ENCODE results near the gene SLC12A2. TPM values are rescaled to one million over a fixed set of nuclear protein-coding genes. Genes with fewer than 3 reads are reported as not detected.

The SLC12A2 gene
- total RNA-seq, 2 experiments from 2014 or later = 20.6 to 36.5 TPM

DNA sequence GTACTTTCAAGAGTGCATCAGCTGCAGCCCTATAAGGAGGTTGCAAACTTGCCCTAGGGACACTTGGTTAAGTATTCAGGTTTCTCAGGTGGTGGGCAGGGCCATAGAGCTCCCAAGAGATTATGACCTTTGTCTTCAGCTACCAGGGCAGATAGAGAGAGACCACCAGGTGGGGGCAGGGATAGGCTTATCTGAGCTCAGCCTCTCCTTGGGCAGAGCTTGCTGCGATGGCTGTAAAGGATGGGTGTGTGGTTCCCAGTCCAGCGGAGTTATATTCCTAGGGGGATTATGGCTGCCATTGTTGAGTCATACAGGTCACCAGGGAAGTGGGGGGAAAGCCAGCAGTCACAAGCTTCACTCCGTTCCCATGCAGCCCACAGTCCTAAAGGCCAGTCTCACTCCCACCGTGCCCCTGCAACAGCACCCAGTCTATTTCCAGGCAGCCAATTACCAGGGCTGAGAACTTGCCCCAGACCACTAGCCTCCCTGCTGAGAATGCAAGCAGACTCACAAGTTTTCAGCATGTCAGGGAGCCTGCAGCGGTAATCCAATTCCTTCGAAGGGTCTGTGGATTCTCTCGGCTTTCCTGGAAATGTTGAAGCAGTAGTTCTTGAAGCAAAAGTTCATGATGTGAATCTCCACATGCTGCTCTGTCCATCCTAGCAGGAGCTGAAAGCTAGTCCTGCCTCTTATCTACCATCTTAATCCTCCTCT lies 151.5 kb downstream of the SLC12A2 start:
- Histone ChIP-seq H2AFZ (ENCODE audit: low read length) (no peak overlapping the region), H3K4me3 (ENCODE audit: low read depth, low read length, poor library complexity, severe bottlenecking) (no peak overlapping the region), H3K4me2 (ENCODE audit: low read length) (no peak overlapping the region), H3K9me2 (ENCODE audit: insufficient read depth, low read length) (no peaks in the 10 kb centered on the region), H3K79me2 (ENCODE audit: insufficient read depth, low read depth, low read length) (no peaks in the 10 kb centered on the region), H3K36me3 (ENCODE audit: insufficient read depth, low read length) (no peaks in the 10 kb centered on the region), H3K9me3 (ENCODE audit: low read length) (no peaks in the 10 kb centered on the region), H3K4me1 (ENCODE audit: insufficient read depth, low read length, poor library complexity, severe bottlenecking) (no peaks in the 10 kb centered on the region), H4K20me1 (ENCODE audit: insufficient read depth, low read length) (no peaks in the 10 kb centered on the region), H3K27ac (ENCODE audit: low read depth, low read length, poor library complexity, severe bottlenecking) (no peak overlapping the region)
- intact Hi-C loops (cut with micrococcal nuclease; ENCODE audit: unreplicated experiment) = no loop called here
- TF ChIP-seq, protein P1, sequence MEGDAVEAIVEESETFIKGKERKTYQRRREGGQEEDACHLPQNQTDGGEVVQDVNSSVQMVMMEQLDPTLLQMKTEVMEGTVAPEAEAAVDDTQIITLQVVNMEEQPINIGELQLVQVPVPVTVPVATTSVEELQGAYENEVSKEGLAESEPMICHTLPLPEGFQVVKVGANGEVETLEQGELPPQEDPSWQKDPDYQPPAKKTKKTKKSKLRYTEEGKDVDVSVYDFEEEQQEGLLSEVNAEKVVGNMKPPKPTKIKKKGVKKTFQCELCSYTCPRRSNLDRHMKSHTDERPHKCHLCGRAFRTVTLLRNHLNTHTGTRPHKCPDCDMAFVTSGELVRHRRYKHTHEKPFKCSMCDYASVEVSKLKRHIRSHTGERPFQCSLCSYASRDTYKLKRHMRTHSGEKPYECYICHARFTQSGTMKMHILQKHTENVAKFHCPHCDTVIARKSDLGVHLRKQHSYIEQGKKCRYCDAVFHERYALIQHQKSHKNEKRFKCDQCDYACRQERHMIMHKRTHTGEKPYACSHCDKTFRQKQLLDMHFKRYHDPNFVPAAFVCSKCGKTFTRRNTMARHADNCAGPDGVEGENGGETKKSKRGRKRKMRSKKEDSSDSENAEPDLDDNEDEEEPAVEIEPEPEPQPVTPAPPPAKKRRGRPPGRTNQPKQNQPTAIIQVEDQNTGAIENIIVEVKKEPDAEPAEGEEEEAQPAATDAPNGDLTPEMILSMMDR (conservative IDR thresholded peaks at IDR 0.05; ENCODE audit: low read length) = no peak
- no peak for TF ChIP-seq EZH2phosphoT487 (IDR thresholded peaks at IDR 0.05; ENCODE audit: borderline replicate concordance, low read depth, low read length)
- ChIA-PET CTCF (ENCODE audit: unreplicated experiment) (no interaction called here), POLR2A (no interaction called here)
- no TSS peak for BruUV-seq (replicated peaks)
- DNase-seq (ENCODE audit: low spot score) = no peak

DNA sequence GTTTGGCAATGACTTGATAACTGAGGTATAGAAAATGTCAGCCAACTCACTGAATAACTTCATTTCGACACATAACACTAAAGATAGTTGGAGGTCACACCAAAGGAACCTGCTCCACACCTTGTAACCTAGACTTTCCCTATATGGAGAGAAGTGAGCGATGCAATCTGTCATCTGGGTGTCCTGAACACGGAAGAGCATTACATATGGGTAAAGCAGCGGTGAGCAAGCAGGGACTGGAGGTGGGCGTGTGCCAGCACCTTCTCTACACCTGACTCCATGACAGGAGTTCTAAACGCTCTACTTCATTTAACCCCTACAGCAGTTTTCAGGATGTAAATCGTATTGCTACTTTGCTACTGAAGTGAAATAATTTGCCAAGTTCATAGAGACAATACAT lies 152.8 kb downstream of the SLC12A2 start:
- TF ChIP-seq, protein P1 (conservative IDR thresholded peaks at IDR 0.05; ENCODE audit: low read length) = no peak
- TF ChIP-seq EZH2phosphoT487 (IDR thresholded peaks at IDR 0.05; ENCODE audit: borderline replicate concordance, low read depth, low read length) = no peak

DNA sequence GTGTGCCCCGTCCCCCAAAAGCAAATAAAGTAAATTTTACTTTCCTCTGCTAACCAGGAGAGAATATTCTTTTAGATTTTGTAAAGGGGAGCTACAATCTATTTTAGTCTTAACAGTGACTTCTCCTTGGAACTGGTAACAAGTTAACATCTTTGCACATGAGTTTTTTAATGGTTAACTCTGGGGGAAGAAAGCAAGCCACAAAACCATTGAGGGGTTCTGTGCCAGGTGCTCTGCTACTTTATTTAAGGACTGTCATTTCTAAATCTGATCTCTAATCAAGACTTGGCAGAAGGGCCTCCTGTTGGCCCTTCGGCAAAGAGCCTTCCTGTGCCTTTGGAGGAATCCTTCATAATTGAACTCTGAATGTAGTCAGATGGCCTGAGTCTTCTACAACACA lies 153.4 kb downstream of the SLC12A2 start:
- TF ChIP-seq EZH2phosphoT487 (IDR thresholded peaks at IDR 0.05; ENCODE audit: borderline replicate concordance, low read depth, low read length) = no peak
- TF ChIP-seq, protein P1 (conservative IDR thresholded peaks at IDR 0.05; ENCODE audit: low read length) = no peak
- Histone ChIP-seq H3K4me1 (ENCODE audit: insufficient read depth, low read length, poor library complexity, severe bottlenecking) (no peaks in the 10 kb centered on the region), H2AFZ (ENCODE audit: low read length) (no peak overlapping the region), H3K9me2 (ENCODE audit: insufficient read depth, low read length) (no peaks in the 10 kb centered on the region), H3K27ac (ENCODE audit: low read depth, low read length, poor library complexity, severe bottlenecking) (no peak overlapping the region), H4K20me1 (ENCODE audit: insufficient read depth, low read length) (no peaks in the 10 kb centered on the region), H3K79me2 (ENCODE audit: insufficient read depth, low read depth, low read length) (no peaks in the 10 kb centered on the region), H3K4me3 (ENCODE audit: low read depth, low read length, poor library complexity, severe bottlenecking) (no peak overlapping the region), H3K9me3 (ENCODE audit: low read length) (no peaks in the 10 kb centered on the region), H3K4me2 (ENCODE audit: low read length) (no peak overlapping the region), H3K36me3 (ENCODE audit: insufficient read depth, low read length) (no peaks in the 10 kb centered on the region)
- ChIA-PET CTCF (ENCODE audit: unreplicated experiment) (no interaction called here), POLR2A (no interaction called here)
- DNase-seq (ENCODE audit: low spot score) = no peak
- intact Hi-C loops (cut with micrococcal nuclease; ENCODE audit: unreplicated experiment) = no loop called here
- BruUV-seq (replicated peaks) = no TSS peak

More for the DNA sequence above, 152.8 kb downstream of the SLC12A2 start:
- POLR2A ChIA-PET = no interaction called here
- Histone ChIP-seq H3K27ac (ENCODE audit: low read depth, low read length, poor library complexity, severe bottlenecking) (no peak overlapping the region), H2AFZ (ENCODE audit: low read length) (no peak overlapping the region), H3K79me2 (ENCODE audit: insufficient read depth, low read depth, low read length) (no peaks in the 10 kb centered on the region), H3K36me3 (ENCODE audit: insufficient read depth, low read length) (no peaks in the 10 kb centered on the region), H3K9me3 (ENCODE audit: low read length) (no peaks in the 10 kb centered on the region), H3K4me1 (ENCODE audit: insufficient read depth, low read length, poor library complexity, severe bottlenecking) (no peaks in the 10 kb centered on the region), H3K9me2 (ENCODE audit: insufficient read depth, low read length) (no peaks in the 10 kb centered on the region), H3K4me3 (ENCODE audit: low read depth, low read length, poor library complexity, severe bottlenecking) (no peak overlapping the region), H4K20me1 (ENCODE audit: insufficient read depth, low read length) (no peaks in the 10 kb centered on the region), H3K4me2 (ENCODE audit: low read length) (no peak overlapping the region)
- intact Hi-C loops (cut with micrococcal nuclease; ENCODE audit: unreplicated experiment) = no loop called here
- no peak for DNase-seq (ENCODE audit: low spot score)
- CTCF ChIA-PET (ENCODE audit: unreplicated experiment) = no interaction called here
- BruUV-seq (replicated peaks) = no TSS peak
